GM23338 (cell line): ENCODE measurements around the gene ZNF841. TPM values are rescaled to one million over a fixed set of nuclear protein-coding genes. Genes with fewer than 3 reads are reported as not detected.

Source experiments
- ATAC-seq: fragments of 200-7000 bp; cut with Tn5 transposase; 3 replicates; pipeline ENCODE4 v1.9.1; 2020
- DNase-seq: peaks from one replicate; pipeline ENCODE4 v3.0.0-alpha.2; 2015; ENCODE audit warnings: low spot score
- H2AFZ ChIP-seq: fragments of 200-600 bp; sonication (generic); 2 replicates; pipeline ENCODE4 v1.8.0; 2016; ENCODE audit warnings: antibody characterized with exemption, mild to moderate bottlenecking, moderate library complexity
- H3F3A ChIP-seq: fragments of 200-600 bp; sonication (generic); replicated peaks from 2 replicates; pipeline ENCODE4 v1.8.0; 2017; ENCODE audit warnings: antibody characterized with exemption, mixed run types, low read depth
- H3K27ac ChIP-seq: fragments of 200-600 bp; sonication (generic); 2 replicates; pipeline ENCODE4 v1.6.1; 2016; ENCODE audit warnings: low read depth
- H3K27me3 ChIP-seq: fragments of 200-600 bp; sonication (generic); 2 replicates; pipeline ENCODE4 v1.8.0; 2016; ENCODE audit warnings: mild to moderate bottlenecking, mixed run types, moderate library complexity; ENCODE audit not compliant: insufficient read depth
- H3K36me3 ChIP-seq: fragments of 200-600 bp; sonication (generic); 2 replicates; pipeline ENCODE4 v1.8.0; 2016; ENCODE audit warnings: mild to moderate bottlenecking; ENCODE audit not compliant: insufficient read depth
- H3K4me1 ChIP-seq: fragments of 200-600 bp; sonication (generic); 2 replicates; pipeline ENCODE4 v1.8.0; 2016; ENCODE audit warnings: mild to moderate bottlenecking, moderate library complexity; ENCODE audit not compliant: insufficient read depth
- H3K4me2 ChIP-seq: fragments of 200-600 bp; sonication (generic); 2 replicates; pipeline ENCODE4 v1.7.1; 2017; ENCODE audit warnings: mixed run types
- H3K4me3 ChIP-seq: fragments of 200-600 bp; sonication (generic); 2 replicates; pipeline ENCODE4 v1.6.1; 2016; ENCODE audit warnings: mixed run types
- H3K79me2 ChIP-seq: fragments of 200-600 bp; sonication (generic); replicated peaks from 2 replicates; pipeline ENCODE4 v1.8.0; 2017; ENCODE audit warnings: mild to moderate bottlenecking; ENCODE audit not compliant: insufficient read depth
- H3K9me2 ChIP-seq: fragments of 200-600 bp; sonication (generic); 2 replicates; pipeline ENCODE4 v1.8.0; 2017; ENCODE audit not compliant: insufficient read depth
- H4K20me1 ChIP-seq: fragments of 200-600 bp; sonication (generic); replicated peaks from 2 replicates; pipeline ENCODE4 v1.8.0; 2017; ENCODE audit warnings: mild to moderate bottlenecking; ENCODE audit not compliant: insufficient read depth
- H3K27ac Mint-ChIP-seq: 2 replicates; pipeline ENCODE4 v1.8.0; 2020; ENCODE audit warnings: inconsistent platforms, mild to moderate bottlenecking, moderate library complexity, mixed read lengths
- H3K27me3 Mint-ChIP-seq: 3 replicates; pipeline ENCODE4 v1.8.0; 2022; ENCODE audit warnings: low read depth, mild to moderate bottlenecking, moderate library complexity, mixed read lengths, inconsistent platforms; ENCODE audit not compliant: insufficient read depth, poor library complexity
- H3K36me3 Mint-ChIP-seq: 3 replicates; pipeline ENCODE4 v1.8.0; 2021; ENCODE audit warnings: low read depth, mild to moderate bottlenecking, inconsistent platforms, moderate library complexity, mixed read lengths
- H3K4me1 Mint-ChIP-seq: 3 replicates; pipeline ENCODE4 v1.8.0; 2020; ENCODE audit warnings: mild to moderate bottlenecking, inconsistent platforms, mixed read lengths
- H3K4me3 Mint-ChIP-seq: 3 replicates; pipeline ENCODE4 v1.8.0; 2021; ENCODE audit warnings: moderate library complexity, mild to moderate bottlenecking, inconsistent platforms, mixed read lengths
- H3K9me3 Mint-ChIP-seq: 3 replicates; pipeline ENCODE4 v1.8.0; 2020; ENCODE audit warnings: moderate library complexity, mild to moderate bottlenecking, inconsistent platforms, mixed read lengths
- CTCF ChIP-seq, 2 experiments: fragments of 200-600 bp in 1 of 2; sonication (generic) in 1 of 2; conservative IDR thresholded peaks; 2 replicates each; pipeline versions ENCODE4 v1.5.1 to v1.6.1; 2016 to 2017; ENCODE audit warnings: antibody characterized with exemption in 2 of 2, low read depth in 2 of 2, mild to moderate bottlenecking in 2 of 2, moderate library complexity in 1 of 2
- EZH2 ChIP-seq: fragments of 200-600 bp; sonication (generic); IDR thresholded peaks from one replicate; pipeline ENCODE4 v1.8.0; 2017; ENCODE audit warnings: antibody characterized with exemption, mild to moderate bottlenecking, low read depth; ENCODE audit not compliant: unreplicated experiment
- EZH2phosphoT487 ChIP-seq: fragments of 200-600 bp; sonication (generic); IDR thresholded peaks from one replicate; pipeline ENCODE4 v1.8.1; 2018; ENCODE audit warnings: antibody characterized with exemption; ENCODE audit not compliant: unreplicated experiment
- NANOG ChIP-seq: IDR thresholded peaks from 2 replicates; pipeline ENCODE4 v1.6.1; 2016; ENCODE audit warnings: antibody characterized with exemption, borderline replicate concordance
- POLR2AphosphoS5 ChIP-seq: IDR thresholded peaks from 2 replicates; pipeline ENCODE4 v1.6.1; 2016; ENCODE audit warnings: antibody characterized with exemption, low read depth
- REST ChIP-seq: IDR thresholded peaks from one replicate; pipeline ENCODE4 v1.6.1; 2018; ENCODE audit warnings: antibody characterized with exemption; ENCODE audit not compliant: unreplicated experiment
- ZNF114 ChIP-seq: fragments of 250-450 bp; sonication (Bioruptor Pico); IDR thresholded peaks from 2 replicates; pipeline ENCODE4 v1.5.0; 2020; ENCODE audit warnings: mild to moderate bottlenecking, moderate library complexity
- polyA plus RNA-seq: library from polyadenylated mRNA; unstranded; fragments of >200 nt; fragmentation: Nextera tagmentation; extraction: Ambion mirVana; gene quantifications from 2 replicates; pipeline ENCODE4 v1.2.1, GENCODE V29; 2016
- total RNA-seq: library from RNA; depleted of rRNA; stranded (reverse); fragments of >200 nt; shearing (Covaris generic); gene quantifications from 2 replicates; pipeline ENCODE4 v1.2.3, GENCODE V29; 2014
- TF ChIP-seq, protein P1 (sequence below): IDR thresholded peaks from 2 replicates; pipeline ENCODE4 v1.6.1; 2016; ENCODE audit warnings: antibody characterized with exemption
- TF ChIP-seq, protein P2 (sequence below): fragments of 250-450 bp; sonication (Bioruptor Pico); IDR thresholded peaks from 2 replicates; pipeline ENCODE4 v1.5.0; 2020; ENCODE audit warnings: mild to moderate bottlenecking, moderate library complexity

The ZNF841 gene
- total and polyA plus RNA-seq, 2 experiments from 2014 or later = 5.3 to 12.8 TPM

GRCh38 chr19:52039169-52039568 lies 56.4 kb downstream of the ZNF841 start (continued):
- TF ChIP-seq CTCF (conservative IDR thresholded peaks at IDR 0.05; ENCODE audit: low read depth in 2 of 2) = no peak
- no peak for TF ChIP-seq EZH2
- TF ChIP-seq, protein P1, sequence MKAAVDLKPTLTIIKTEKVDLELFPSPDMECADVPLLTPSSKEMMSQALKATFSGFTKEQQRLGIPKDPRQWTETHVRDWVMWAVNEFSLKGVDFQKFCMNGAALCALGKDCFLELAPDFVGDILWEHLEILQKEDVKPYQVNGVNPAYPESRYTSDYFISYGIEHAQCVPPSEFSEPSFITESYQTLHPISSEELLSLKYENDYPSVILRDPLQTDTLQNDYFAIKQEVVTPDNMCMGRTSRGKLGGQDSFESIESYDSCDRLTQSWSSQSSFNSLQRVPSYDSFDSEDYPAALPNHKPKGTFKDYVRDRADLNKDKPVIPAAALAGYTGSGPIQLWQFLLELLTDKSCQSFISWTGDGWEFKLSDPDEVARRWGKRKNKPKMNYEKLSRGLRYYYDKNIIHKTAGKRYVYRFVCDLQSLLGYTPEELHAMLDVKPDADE = no peak

GRCh38 chr19:52034051-52034728 lies 61.4 kb downstream of the ZNF841 start:
- Histone ChIP-seq H3K36me3 (peaks cover 52% of the 10 kb centered on the region), H3K9me2 (peaks cover 7% of the 10 kb centered on the region), H4K20me1 (no peaks in the 10 kb centered on the region), H3K4me2 (no peak overlapping the region), H3K27me3 (no peaks in the 10 kb centered on the region), H3K4me3 (peak overlapping the region; percentile 21; the same call in 1 of the 2 replicates), H3K4me1 (no peaks in the 10 kb centered on the region), H3K79me2 (peaks cover 4% of the 10 kb centered on the region), H2AFZ (no peak overlapping the region), H3F3A (no peaks in the 10 kb centered on the region; the same call in 1 of the 2 replicates), H3K27ac (no peak overlapping the region)
- H3K4me3 Mint-ChIP-seq = no peak overlapping the region
- no peaks in the 10 kb centered on the region for H3K27me3 Mint-ChIP-seq
- peaks cover 95% of the 10 kb centered on the region for H3K36me3 Mint-ChIP-seq
- no peak overlapping the region for H3K27ac Mint-ChIP-seq
- H3K9me3 Mint-ChIP-seq = peaks cover 82% of the 10 kb centered on the region
- no peaks in the 10 kb centered on the region for H3K4me1 Mint-ChIP-seq
- ATAC-seq = no peak
- DNase-seq = no peak
- TF ChIP-seq REST (no peak), NANOG (no peak), ZNF114 (no peak), EZH2phosphoT487 (no peak), POLR2AphosphoS5 (no peak), CTCF (conservative IDR thresholded peaks at IDR 0.05; ENCODE audit: low read depth in 2 of 2) (no peak)
- TF ChIP-seq, protein P2, sequence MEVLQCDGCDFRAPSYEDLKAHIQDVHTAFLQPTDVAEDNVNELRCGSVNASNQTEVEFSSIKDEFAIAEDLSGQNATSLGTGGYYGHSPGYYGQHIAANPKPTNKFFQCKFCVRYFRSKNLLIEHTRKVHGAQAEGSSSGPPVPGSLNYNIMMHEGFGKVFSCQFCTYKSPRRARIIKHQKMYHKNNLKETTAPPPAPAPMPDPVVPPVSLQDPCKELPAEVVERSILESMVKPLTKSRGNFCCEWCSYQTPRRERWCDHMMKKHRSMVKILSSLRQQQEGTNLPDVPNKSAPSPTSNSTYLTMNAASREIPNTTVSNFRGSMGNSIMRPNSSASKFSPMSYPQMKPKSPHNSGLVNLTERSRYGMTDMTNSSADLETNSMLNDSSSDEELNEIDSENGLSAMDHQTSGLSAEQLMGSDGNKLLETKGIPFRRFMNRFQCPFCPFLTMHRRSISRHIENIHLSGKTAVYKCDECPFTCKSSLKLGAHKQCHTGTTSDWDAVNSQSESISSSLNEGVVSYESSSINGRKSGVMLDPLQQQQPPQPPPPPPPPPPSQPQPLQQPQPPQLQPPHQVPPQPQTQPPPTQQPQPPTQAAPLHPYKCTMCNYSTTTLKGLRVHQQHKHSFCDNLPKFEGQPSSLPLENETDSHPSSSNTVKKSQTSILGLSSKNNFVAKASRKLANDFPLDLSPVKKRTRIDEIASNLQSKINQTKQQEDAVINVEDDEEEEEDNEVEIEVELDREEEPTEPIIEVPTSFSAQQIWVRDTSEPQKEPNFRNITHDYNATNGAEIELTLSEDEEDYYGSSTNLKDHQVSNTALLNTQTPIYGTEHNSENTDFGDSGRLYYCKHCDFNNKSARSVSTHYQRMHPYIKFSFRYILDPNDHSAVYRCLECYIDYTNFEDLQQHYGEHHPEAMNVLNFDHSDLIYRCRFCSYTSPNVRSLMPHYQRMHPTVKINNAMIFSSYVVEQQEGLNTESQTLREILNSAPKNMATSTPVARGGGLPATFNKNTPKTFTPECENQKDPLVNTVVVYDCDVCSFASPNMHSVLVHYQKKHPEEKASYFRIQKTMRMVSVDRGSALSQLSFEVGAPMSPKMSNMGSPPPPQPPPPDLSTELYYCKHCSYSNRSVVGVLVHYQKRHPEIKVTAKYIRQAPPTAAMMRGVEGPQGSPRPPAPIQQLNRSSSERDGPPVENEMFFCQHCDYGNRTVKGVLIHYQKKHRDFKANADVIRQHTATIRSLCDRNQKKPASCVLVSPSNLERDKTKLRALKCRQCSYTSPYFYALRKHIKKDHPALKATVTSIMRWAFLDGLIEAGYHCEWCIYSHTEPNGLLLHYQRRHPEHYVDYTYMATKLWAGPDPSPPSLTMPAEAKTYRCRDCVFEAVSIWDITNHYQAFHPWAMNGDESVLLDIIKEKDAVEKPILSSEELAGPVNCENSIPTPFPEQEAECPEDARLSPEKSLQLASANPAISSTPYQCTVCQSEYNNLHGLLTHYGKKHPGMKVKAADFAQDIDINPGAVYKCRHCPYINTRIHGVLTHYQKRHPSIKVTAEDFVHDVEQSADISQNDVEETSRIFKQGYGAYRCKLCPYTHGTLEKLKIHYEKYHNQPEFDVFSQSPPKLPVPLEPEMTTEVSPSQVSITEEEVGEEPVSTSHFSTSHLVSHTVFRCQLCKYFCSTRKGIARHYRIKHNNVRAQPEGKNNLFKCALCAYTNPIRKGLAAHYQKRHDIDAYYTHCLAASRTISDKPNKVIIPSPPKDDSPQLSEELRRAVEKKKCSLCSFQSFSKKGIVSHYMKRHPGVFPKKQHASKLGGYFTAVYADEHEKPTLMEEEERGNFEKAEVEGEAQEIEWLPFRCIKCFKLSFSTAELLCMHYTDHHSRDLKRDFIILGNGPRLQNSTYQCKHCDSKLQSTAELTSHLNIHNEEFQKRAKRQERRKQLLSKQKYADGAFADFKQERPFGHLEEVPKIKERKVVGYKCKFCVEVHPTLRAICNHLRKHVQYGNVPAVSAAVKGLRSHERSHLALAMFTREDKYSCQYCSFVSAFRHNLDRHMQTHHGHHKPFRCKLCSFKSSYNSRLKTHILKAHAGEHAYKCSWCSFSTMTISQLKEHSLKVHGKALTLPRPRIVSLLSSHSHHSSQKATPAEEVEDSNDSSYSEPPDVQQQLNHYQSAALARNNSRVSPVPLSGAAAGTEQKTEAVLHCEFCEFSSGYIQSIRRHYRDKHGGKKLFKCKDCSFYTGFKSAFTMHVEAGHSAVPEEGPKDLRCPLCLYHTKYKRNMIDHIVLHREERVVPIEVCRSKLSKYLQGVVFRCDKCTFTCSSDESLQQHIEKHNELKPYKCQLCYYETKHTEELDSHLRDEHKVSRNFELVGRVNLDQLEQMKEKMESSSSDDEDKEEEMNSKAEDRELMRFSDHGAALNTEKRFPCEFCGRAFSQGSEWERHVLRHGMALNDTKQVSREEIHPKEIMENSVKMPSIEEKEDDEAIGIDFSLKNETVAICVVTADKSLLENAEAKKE (CRISPR knock-in tag) = no peak
